ENCODE data around the gene FBF1.

Gene FBF1

GRCh38 chr17:75979705-75980187 lies 38.9 kb upstream of the FBF1 start:
- no peaks in the 10 kb centered on the region for H3K9me3 ChIP-seq (ENCODE audit: control insufficient read depth, insufficient read depth, low read length)
- H3K79me2 ChIP-seq (ENCODE audit: control insufficient read depth, low read length), result peaks cover 31% of the 10 kb centered on the region
- H3K36me3 ChIP-seq (ENCODE audit: control insufficient read depth, low read length), result peaks cover 3% of the 10 kb centered on the region
- TF ChIP-seq EZH2phosphoT487 (IDR thresholded peaks at IDR 0.05; ENCODE audit: borderline replicate concordance, low read length) (no peak), CTCF (IDR thresholded peaks at IDR 0.05; ENCODE audit: low read depth, low read length, poor library complexity, severe bottlenecking) (no peak)
- H4K20me1 ChIP-seq (ENCODE audit: control insufficient read depth, insufficient read depth, low read depth, low read length), result no peaks in the 10 kb centered on the region
- peak overlapping the region; percentile 69 for H3K27ac ChIP-seq (ENCODE audit: low read depth, low read length)
- peak overlapping the region; percentile 80 for H3K4me3 ChIP-seq (ENCODE audit: low read length)
- no peaks in the 10 kb centered on the region for H3K9me2 ChIP-seq (replicated peaks; ENCODE audit: control insufficient read depth, low read length)
- peak overlapping the region; percentile 98 for H3K4me2 ChIP-seq (ENCODE audit: low read length)
- peaks cover 5% of the 10 kb centered on the region; the same call in 1 of the 2 replicates for H3F3A ChIP-seq (ENCODE audit: control insufficient read depth, insufficient read depth)
- no peaks in the 10 kb centered on the region for H3K27me3 ChIP-seq (ENCODE audit: control insufficient read depth, low read length)
- H3K4me1 ChIP-seq (ENCODE audit: control insufficient read depth, low read length), result peaks cover 37% of the 10 kb centered on the region

- H3K79me2 ChIP-seq (ENCODE audit: control insufficient read depth, low read length), result peaks cover 31% of the 10 kb centered on the region
- peak within 1 kb of the TSS; percentile 80 for H3K4me3 ChIP-seq (ENCODE audit: low read length)
- peaks cover 5% of the 10 kb centered on the region; the same call in 1 of the 2 replicates for H3F3A ChIP-seq (ENCODE audit: control insufficient read depth, insufficient read depth)
- H3K27ac ChIP-seq (ENCODE audit: low read depth, low read length), result peak within 1 kb of the TSS; percentile 69
- peaks cover 3% of the 10 kb centered on the region for H3K36me3 ChIP-seq (ENCODE audit: control insufficient read depth, low read length)
- H3K27me3 ChIP-seq (ENCODE audit: control insufficient read depth, low read length), result no peaks in the 10 kb centered on the region
- TF ChIP-seq CTCF (IDR thresholded peaks at IDR 0.05; ENCODE audit: low read depth, low read length, poor library complexity, severe bottlenecking), result peak; percentile 42
- TF ChIP-seq EZH2phosphoT487 (IDR thresholded peaks at IDR 0.05; ENCODE audit: borderline replicate concordance, low read length), result no peak
- H3K9me2 ChIP-seq (replicated peaks; ENCODE audit: control insufficient read depth, low read length), result no peaks in the 10 kb centered on the region
- peak within 1 kb of the TSS; percentile 98 for H3K4me2 ChIP-seq (ENCODE audit: low read length)
- H3K9me3 ChIP-seq (ENCODE audit: control insufficient read depth, insufficient read depth, low read length), result no peaks in the 10 kb centered on the region
- no peaks in the 10 kb centered on the region for H4K20me1 ChIP-seq (ENCODE audit: control insufficient read depth, insufficient read depth, low read depth, low read length)
- H3K4me1 ChIP-seq (ENCODE audit: control insufficient read depth, low read length), result peaks cover 37% of the 10 kb centered on the region
These were observed 38.3 kb upstream of the FBF1 start, which contains the start of the genes ACOX1 and TEN1 for GRCh38 chr17:75978938-75979704. TSS of gene ACOX1 (minus strand) at chr17:75979166. CDS start at chr17:75979073, 93 bp downstream. TSS of gene TEN1 (plus strand) at chr17:75979240. CDS start at chr17:75986193, 6,953 bp downstream.

DNA sequence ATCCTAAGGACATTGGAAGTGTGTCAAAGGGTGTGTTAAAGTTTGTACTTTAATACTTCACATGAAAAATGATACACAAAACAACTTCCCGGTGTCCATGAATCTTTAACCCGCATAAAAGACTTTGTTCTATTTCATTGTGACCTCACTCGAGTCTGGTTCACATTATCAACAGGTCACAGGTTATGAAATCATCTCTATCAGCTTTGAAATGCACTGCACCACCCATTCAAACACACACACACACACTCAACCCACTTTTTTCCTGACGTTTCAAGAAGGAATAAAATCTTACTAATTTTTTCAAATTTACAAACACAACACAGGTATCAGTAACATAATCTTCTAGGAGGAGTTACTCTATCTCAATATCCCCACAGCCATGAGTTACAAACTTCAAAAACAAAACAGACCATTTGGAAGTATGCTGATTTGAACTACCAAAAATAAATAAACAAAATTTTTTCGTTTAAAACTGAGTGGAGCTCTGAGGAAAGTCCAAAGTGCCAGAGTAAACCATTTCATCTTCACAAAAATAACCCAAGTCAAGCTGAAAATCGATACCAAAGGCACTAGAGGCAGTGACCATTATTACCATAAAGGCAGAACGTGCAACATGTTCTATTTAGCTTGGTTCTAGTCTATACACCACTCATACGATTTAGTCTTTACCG lies 35.5 kb upstream of the FBF1 start:
- no peaks in the 10 kb centered on the region for H3K9me3 ChIP-seq (ENCODE audit: control insufficient read depth, insufficient read depth, low read length)
- H3K27me3 ChIP-seq (ENCODE audit: control insufficient read depth, low read length), result no peaks in the 10 kb centered on the region
- no peak overlapping the region for H3K4me3 ChIP-seq (ENCODE audit: low read length)
- H3K4me2 ChIP-seq (ENCODE audit: low read length), result no peak overlapping the region; the same call in 1 of the 2 replicates
- H3K79me2 ChIP-seq (ENCODE audit: control insufficient read depth, low read length), result peaks cover 28% of the 10 kb centered on the region
- H3K36me3 ChIP-seq (ENCODE audit: control insufficient read depth, low read length), result peaks cover 3% of the 10 kb centered on the region
- TF ChIP-seq CTCF (IDR thresholded peaks at IDR 0.05; ENCODE audit: low read depth, low read length, poor library complexity, severe bottlenecking), result no peak
- no peak for TF ChIP-seq EZH2phosphoT487 (IDR thresholded peaks at IDR 0.05; ENCODE audit: borderline replicate concordance, low read length)
- no peaks in the 10 kb centered on the region for H4K20me1 ChIP-seq (ENCODE audit: control insufficient read depth, insufficient read depth, low read depth, low read length)
- peaks cover 26% of the 10 kb centered on the region for H3K4me1 ChIP-seq (ENCODE audit: control insufficient read depth, low read length)
- no peaks in the 10 kb centered on the region for H3K9me2 ChIP-seq (replicated peaks; ENCODE audit: control insufficient read depth, low read length)
- H3F3A ChIP-seq (ENCODE audit: control insufficient read depth, insufficient read depth), result peaks cover 8% of the 10 kb centered on the region; the same call in 1 of the 2 replicates
- no peak overlapping the region for H3K27ac ChIP-seq (ENCODE audit: low read depth, low read length)
